NCI-H1417 treated with DMSO at 0.1 percent for 48 hours (cell line): ENCODE data around the gene MVD.

Experiments used
- DNase-seq: peaks from one replicate; lab custom pipeline; 2025; lab: John Stamatoyannopoulos, UW

The MVD gene

DNA sequence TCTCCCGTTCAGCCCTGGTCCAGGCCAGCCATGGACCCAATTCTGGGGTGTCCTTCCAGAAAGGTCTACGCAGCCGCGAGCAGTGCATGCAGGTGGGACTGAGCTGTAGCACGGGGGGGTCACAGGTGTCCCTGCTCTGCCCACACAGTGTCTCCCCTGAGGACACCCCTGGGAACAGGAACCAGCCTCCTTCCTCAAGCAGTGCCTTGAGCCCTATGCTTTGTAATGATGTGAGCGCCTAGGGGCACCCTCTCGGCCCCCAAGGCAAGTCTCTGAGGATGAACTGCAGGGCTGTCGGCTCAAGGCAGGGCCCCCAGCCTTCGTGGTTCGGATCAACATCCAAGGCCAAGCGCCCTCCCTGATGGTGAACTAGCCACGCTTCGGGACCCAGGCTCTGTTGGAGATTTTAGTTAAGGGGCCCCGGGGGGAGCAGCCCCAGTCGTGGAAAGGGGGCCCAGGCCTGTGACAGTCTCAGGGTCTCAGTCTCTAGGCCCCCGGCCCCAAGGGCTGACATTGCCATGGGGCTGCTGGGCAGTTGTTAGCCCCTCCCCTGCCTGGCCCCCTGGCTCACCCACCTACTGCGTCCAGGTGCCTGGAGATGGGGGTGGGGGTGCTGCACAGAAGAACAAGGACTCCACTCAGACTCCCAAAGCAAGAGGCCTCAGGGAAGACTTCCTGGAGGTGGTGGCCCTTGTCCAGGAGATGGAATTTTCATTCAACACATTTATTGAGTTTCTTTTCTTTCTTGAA is 22.2 kb downstream of the MVD start:
- no peak for DNase-seq

DNA sequence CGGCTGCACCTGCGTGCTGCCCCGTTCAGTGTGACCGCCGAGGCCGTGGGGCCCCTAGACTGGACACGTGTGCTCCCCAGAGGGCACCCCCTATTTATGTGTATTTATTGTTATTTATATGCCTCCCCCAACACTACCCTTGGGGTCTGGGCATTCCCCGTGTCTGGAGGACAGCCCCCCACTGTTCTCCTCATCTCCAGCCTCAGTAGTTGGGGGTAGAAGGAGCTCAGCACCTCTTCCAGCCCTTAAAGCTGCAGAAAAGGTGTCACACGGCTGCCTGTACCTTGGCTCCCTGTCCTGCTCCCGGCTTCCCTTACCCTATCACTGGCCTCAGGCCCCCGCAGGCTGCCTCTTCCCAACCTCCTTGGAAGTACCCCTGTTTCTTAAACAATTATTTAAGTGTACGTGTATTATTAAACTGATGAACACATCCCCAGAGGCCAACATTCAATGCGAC is 22.8 kb downstream of the MVD start:
- no peak for DNase-seq

GRCh38 chr16:88639231-88640038 is 23.5 kb downstream of the MVD start:
- DNase-seq: no peak

GRCh38 chr16:88638323-88639230 is 24.3 kb downstream of the MVD start, which contains the start of gene IL17C:
IL17C (plus strand) TSS chr16:88638572; CDS start chr16:88638642, 70 bp downstream.
- DNase-seq: no peak

DNA sequence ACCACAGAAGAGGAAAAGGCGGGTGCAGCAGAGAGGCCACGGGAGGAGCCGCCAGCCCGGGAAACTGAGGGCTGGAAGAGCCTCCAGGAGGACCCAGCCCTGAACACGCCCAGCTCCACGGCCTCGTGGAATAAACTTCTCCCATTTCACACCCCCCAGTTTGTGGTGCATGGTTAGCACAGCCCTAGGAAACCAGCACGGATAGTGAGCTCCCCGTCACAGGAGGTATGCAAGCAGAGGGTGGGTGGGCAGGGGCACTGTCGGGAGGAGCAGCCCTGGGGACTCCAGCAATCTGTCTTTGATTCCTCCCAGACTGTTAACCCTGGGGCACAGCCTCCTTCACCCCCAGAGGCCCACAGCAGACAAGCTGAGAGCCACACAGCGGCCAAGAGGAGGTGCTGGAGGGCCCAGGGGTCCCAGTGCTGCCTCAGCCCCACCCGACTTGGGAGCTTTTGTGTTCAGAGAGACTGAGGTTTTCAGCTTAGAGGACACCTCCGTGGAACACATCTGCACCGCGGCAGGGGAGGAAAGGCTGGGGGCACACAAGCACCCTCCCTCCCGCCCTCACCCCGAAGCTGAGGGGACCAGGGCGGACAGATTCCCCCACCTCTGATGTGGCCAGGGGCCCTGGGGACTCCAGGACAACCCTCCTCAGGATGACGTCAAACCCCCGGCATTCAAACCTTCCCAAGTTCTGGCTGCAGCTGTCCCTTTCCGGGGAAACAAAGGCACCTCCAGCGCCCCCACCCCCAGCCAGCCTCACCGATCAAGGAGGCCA is 26.2 kb downstream of the MVD start:
- DNase-seq: no peak

GRCh38 chr16:88635671-88636319 is 27.1 kb downstream of the MVD start:
- no peak for DNase-seq

- DNase-seq: no peak
Measured at GRCh38 chr16:88634994-88635670, 27.8 kb downstream of the MVD start.

GRCh38 chr16:88634141-88634993 is 28.5 kb downstream of the MVD start:
- DNase-seq: no peak

- no peak for DNase-seq
Measured at GRCh38 chr16:88633684-88634140, 29.2 kb downstream of the MVD start.

DNA sequence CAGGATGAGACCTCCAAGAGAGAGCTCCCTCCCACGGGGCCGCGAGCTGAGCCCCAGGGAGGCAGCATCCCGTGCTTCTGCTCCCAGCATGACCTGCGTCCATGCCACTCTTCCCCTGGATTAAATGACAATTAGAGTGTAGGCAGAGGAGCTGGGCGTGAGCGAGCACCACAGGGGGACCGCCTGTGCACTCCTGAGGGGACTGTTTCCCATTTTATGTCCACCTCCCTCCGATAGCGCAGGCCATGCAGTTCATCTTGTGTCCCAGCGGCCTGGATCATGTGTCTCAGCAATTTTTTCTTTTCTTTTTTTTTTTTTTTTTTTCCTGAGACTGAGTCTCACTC is 30.3 kb downstream of the MVD start:
- DNase-seq: no peak

- DNase-seq: no peak
Measured at GRCh38 chr16:88631920-88632586, 30.8 kb downstream of the MVD start.

GRCh38 chr16:88631384-88631783 is 31.5 kb downstream of the MVD start:
- no peak for DNase-seq

GRCh38 chr16:88630941-88631340 is 31.9 kb downstream of the MVD start:
- DNase-seq: no peak

- DNase-seq: no peak
Measured at GRCh38 chr16:88630433-88630832, 32.5 kb downstream of the MVD start.

- no peak for DNase-seq
Measured at GRCh38 chr16:88629835-88630234, 33.1 kb downstream of the MVD start.

- no peak for DNase-seq
Measured at GRCh38 chr16:88628512-88628974, 34.3 kb downstream of the MVD start.

DNA sequence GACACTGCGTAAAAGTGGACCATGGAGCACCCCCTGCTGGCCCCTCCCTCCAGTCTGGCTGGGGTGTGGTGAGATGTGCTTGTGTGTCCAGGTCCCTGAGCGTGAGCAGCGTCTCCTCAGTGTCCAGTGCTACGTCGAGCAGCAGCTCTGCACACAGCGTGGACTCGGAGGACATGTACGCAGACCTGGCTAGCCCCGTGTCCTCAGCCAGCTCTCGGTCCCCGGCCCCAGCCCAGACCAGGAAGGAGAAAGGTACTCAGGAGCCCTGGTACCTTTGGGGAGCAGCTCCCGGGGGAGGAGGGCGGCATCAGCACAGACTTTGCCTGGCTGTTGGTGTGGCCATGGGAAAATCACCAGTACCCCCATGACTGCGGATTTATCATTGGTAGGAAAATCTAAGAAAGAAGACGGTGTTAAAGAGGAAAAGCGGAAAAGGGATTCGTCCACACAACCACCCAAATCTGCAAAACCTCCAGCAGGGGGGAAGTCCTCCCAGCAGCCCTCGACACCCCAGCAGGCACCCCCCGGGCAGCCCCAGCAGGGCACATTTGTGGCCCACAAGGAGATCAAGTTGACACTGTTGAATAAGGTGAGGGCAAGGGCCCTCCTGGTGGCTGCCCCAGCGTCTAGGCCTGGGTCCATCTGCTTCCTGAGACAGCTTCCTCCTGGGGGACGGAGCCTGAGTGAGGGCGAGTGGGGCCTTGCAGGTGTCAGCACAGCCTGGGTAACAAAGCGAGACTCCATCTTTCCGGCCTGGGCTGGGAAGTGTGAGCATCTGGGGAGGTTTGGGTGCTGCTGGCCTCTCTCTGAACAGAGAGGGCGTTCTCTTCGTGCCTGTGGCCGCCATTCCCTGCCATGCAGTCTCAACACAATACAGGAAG is 35.1 kb downstream of the MVD start:
- DNase-seq: no peak

DNA sequence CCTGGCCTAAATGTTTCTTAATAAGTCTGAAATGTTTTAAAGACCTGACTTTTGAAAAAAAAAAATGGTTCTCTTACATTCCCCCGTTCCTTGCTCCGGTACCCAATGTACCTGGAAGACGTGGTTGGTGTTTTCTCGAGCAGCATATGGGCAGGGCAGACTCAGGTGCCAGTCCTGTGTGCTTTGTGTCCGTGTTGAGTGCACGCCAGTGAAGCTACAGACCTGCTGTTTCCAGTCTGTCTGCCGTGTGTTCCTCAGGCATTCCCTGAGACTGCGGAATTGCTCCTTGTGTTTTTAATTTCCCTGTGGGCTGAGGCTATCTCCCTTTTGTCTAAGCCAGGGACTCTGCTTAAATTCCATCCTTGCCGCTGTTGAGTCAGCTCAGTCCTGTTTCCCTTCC is 36.2 kb downstream of the MVD start:
- DNase-seq: no peak
